DMS 273 (cell line): ENCODE measurements around the gene PDXK.

ENCODE experiments used
- DNase-seq: peaks from one replicate; lab custom pipeline; 2025; ENCODE audit not compliant: unreplicated experiment; lab: John Stamatoyannopoulos, UW

PDXK gene

GRCh38 chr21:43761886-43762285, 43.0 kb downstream of the PDXK start:
- DNase-seq: no peak

GRCh38 chr21:43762303-43763128, 43.6 kb downstream of the PDXK start:
- DNase-seq: no peak

GRCh38 chr21:43763901-43764523, 45.1 kb downstream of the PDXK start:
- DNase-seq: no peak

DNA sequence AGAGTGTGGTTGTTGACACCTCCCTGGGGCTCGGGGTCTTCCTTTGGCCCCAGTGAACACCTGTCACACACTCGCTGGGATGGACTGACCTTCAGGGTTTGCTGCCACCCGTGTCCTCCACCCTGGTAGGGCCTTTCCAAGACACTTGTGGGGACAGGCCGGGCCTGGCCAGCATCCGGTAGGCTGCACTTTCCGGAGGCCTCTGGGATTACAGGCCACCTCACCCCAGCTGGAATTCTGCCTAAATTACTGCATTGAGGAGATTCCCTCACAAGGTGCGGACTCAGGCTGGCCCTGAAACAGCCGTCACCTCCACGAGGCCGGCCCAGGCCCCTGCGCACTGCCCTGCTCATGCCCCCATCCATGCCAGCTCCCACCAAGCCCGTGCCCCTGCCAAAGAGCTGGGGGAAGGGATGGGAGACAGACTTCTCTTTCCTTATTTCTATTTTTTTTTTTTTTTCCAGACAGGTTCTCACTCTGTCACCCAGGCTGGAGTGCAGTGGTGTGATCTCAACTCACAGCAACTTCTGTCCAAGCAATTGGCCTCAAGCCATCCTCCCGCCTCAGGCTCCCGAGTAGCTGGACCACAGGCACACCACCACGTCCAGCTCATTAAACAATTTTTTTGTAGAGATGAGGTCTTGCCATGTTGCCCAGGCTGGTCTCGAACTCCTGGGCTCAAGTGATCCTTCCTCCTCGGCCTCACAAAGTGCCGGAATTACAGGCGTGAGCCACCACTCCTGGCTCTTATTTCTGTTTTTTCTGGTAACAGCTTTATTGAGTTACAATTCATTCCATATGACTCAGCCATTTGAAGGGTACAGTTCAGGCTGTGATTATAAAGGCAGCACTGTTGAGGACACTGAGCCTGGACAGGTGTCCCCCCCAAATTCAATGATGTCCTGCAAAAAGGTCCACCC, 45.9 kb downstream of the PDXK start:
- DNase-seq: no peak

- peak; percentile 65 for DNase-seq
These were observed 48.0 kb downstream of the PDXK start for GRCh38 chr21:43766734-43767497.

GRCh38 chr21:43767498-43767983, 48.6 kb downstream of the PDXK start:
- DNase-seq: no peak

DNA sequence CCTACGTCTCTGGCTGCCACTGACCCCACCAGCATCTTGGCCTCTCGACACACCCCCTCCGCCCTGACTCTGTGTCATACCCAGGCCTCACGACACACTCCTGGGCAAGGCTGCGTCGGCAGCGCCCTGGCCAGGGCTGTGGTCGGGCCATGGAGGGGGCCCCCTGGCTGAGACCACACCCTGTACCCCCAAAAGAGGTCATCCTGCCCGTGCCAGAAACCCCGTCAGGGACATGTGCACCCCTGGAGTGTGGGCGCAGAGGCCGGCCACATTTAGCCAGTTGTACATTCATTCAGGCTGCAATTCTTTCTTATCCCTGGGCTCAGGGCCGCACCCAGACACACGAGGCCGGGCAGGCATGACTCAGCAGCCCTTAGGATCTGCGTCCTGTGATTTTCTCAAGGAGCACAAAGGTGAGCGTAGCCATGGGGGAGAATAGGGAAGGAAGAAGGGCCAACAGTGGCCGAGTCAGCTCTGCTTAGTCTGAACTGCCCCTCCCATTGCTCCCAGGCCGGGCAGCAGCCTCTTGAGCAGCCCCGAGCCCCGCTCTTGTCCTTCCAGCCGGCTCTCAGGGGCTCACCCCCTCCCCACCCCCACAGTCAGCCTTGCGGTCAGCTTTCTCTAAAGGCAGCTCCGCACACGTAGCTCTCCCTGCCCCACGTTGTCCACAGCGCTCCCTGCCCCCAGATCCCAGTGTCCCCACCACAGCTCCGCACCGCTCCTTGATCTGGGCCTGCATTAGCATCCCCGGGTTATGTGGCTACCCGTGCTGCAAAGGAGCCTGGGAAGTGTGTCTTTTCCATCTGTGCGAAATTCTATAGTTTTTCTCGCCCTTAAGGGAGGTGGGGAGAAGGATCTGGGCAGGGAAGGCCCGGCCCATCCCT, 49.3 kb downstream of the PDXK start:
- DNase-seq: no peak

GRCh38 chr21:43768868-43769167, 49.9 kb downstream of the PDXK start:
- no peak for DNase-seq

DNA sequence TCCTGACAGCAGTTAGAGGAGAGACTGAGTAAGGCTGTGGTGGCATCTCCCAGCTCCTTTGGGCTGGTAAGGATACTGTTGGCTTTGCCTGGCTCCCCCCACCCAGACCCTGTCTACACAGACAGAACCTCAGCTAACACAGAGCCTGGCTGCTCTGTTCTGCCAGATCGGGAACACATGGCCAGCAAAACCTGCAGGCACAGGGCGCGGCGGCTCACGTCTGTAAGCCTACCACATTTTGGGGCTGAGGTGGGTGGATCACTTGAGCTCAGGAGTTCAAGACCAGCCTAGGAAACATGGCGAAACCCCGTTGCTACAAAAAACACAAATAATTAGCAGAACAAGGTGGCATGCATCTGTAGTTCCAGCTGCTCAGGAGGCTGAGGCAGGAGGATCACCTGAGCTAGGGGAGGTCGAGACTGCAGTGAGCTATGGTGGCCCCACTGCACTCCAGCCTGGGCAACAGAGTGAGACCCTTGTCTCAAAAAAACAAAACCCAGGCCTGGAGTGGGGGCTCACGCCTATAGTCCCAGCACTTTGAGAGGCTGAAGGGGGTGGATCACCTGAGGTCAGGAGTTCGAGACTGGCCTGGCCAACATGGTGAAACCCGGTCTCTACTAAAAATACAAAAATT, 50.5 kb downstream of the PDXK start:
- no peak for DNase-seq

DNA sequence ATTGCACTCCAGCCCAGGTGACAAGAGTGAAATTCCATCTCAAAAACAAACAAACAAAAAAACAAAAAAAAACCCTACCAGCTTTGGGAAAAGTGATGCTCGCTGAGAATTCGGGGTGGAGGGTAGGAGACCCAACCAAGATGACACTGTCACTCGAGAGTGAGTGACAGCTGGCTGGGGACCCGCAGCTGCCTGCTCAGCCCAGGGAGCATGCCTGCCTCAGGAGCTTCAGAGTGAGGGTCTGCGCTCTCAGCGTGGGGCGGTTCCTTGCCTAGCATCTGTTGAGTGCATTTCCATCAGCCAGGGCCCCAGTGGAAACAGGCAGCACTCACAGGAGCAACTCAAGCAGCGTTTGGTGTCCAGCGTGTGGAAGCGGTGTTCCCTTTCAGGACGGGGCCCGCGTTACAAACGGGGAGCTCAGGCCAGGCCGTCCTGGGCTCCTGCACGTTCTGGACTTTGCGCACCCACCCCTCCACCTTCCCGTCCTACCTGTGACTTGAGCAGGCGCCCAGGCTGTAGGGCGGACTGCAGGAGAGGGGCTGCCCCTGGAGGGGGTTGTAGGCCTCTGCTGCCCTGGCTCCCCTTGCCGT, 51.2 kb downstream of the PDXK start:
- DNase-seq: no peak

DNA sequence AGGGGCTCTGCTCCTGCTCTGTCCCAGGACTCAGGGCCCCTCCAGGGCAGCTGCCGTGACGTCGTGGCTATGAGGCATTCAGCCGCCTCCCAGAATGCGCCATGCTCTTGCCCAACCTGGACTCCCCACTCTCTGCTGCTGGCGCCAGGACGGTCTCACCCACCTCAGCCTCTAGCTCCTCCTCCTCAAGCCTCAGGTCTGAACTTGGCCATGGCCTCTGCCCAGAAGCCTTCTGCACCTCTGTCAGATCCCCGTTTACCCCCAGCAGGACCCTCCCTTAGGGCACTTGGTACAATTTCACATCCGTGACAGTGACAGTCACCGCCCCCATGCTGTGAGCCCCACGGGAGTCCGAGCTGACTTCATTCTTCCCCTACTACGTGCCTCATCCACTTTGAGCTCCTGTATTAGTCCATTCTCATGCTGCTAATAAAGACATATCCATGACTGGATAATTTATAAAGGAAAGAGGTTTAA, 52.3 kb downstream of the PDXK start:
- no peak for DNase-seq

- no peak for DNase-seq
These were observed 52.9 kb downstream of the PDXK start for GRCh38 chr21:43771698-43772424.

GRCh38 chr21:43772425-43772821, 53.5 kb downstream of the PDXK start:
- no peak for DNase-seq

DNA sequence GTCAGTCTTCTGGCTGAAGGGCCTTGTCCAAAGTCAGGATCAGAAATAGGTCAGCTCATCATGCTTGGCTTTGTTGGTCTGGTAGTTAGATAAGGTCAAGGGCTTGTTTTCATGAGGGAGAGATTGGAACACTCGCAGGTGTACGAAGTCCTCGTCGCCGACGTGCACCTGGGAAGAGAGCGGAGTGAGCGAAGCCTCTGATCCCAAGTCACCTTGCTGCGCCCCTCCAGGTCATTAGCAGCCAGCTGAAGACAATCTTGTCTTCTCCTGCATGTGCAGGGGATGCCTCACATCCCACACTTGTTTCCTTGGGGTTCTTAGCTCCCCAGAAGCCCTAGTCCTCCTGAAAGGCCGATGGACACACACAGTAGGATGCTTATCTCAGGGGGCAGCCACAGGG, 55.2 kb downstream of the PDXK start:
- DNase-seq: no peak

DNA sequence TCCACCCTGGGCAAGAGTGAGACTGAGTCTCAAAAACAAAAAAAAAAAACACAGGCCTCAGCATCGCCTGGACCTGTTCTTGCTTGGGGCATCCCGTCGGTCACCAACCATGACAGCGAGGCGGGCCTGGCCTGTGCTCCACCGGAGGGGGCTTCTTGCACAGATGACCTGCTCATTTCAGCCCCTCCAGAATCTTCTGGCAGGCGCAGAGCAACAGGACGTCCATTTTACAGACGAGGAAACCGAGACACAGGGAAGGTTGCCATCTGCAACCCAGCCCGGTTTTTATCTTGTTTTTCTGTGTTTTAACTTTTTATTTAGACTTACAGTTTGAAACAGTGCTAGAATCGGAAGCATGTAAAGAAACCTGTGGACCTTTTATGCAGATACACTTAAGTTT, 56.3 kb downstream of the PDXK start:
- DNase-seq: no peak

DNA sequence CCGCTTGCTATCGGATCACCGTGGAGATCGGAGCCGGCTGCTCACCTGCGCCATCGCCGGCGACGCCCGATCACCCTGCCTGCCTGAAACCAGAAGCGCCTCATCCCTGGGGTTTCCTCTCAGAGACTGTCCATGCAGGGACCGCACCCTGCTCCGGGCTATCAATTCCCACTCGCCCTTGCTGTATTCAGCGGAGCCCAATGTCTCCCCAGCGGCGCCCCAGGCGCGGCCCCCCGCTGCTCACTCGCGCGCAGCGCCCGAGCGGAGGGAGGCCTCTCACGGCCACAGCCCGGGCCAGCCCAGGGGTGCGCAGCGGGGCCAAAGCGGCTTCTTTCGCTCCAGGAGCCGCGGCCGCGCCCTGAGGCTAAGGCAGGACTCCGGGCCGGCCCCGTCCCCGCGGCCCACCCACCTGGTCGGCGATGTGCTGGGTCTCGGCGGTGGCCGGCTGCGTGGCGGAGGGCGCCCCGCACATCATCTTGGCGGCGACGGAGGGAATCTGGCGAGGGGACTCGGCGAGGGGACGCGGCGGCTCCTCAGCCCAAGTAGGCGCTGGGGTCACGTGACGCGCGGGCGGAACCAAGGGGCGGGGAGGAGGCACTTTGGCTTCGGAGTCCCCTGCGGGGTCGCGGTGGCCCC, 57.0 kb downstream of the PDXK start, which contains the start of gene CSTB:
Gene CSTB, minus strand, starts transcription at position 514 of the 636 bp plus-strand sequence. Its CDS starts 39 bp downstream, at position 475.
- DNase-seq: peak; percentile 82

GRCh38 chr21:43777953-43778352, 59.0 kb downstream of the PDXK start:
- no peak for DNase-seq
